KMS-11 (cell line): Measurements from ENCODE around the gene MGAT4B.

ENCODE experiments used
- H2AFZ ChIP-seq: fragments of 200-600 bp; sonication (generic); 2 replicates; pipeline ENCODE4 v1.6.1; 2016; ENCODE audit warnings: antibody characterized with exemption, mixed run types, low read depth
- H3K27ac ChIP-seq: fragments of 200-600 bp; sonication (generic); 2 replicates; pipeline ENCODE4 v1.6.1; 2016; ENCODE audit warnings: mild to moderate bottlenecking, mixed run types
- H3K27me3 ChIP-seq: fragments of 200-600 bp; sonication (generic); 2 replicates; pipeline ENCODE4 v1.6.1; 2017; ENCODE audit warnings: mild to moderate bottlenecking, low read depth, mixed run types, moderate library complexity; ENCODE audit not compliant: insufficient read depth
- H3K36me3 ChIP-seq: fragments of 200-600 bp; sonication (generic); 2 replicates; pipeline ENCODE4 v1.6.1; 2017; ENCODE audit warnings: mild to moderate bottlenecking, mixed run types; ENCODE audit not compliant: insufficient read depth
- H3K4me1 ChIP-seq: fragments of 200-600 bp; sonication (generic); 2 replicates; pipeline ENCODE4 v1.6.1; 2016; ENCODE audit warnings: mild to moderate bottlenecking, low read depth, mixed run types; ENCODE audit not compliant: poor library complexity, severe bottlenecking
- H3K4me2 ChIP-seq: fragments of 200-600 bp; sonication (generic); 2 replicates; pipeline ENCODE4 v1.7.0; 2016; ENCODE audit warnings: mild to moderate bottlenecking, mixed run types
- H3K4me3 ChIP-seq: fragments of 200-600 bp; sonication (generic); IDR thresholded peaks from 2 replicates; pipeline ENCODE4 v1.6.1; 2017; ENCODE audit warnings: low read depth, low read length, mixed read lengths; ENCODE audit not compliant: insufficient read depth
- H3K79me2 ChIP-seq: fragments of 200-600 bp; sonication (generic); 2 replicates; pipeline ENCODE4 v1.6.1; 2016; ENCODE audit warnings: low read depth, mixed run types; ENCODE audit not compliant: insufficient read depth
- H3K9ac ChIP-seq: fragments of 200-600 bp; sonication (generic); 2 replicates; pipeline ENCODE4 v1.6.1; 2016; ENCODE audit warnings: mild to moderate bottlenecking, mixed run types
- H4K20me1 ChIP-seq: fragments of 200-600 bp; sonication (generic); 2 replicates; pipeline ENCODE4 v1.6.1; 2016; ENCODE audit warnings: mild to moderate bottlenecking, mixed run types; ENCODE audit not compliant: insufficient read depth
- CTCF ChIP-seq: fragments of 200-600 bp; sonication (generic); conservative IDR thresholded peaks from 2 replicates; pipeline ENCODE4 v1.6.1; 2017; ENCODE audit warnings: low read depth, mild to moderate bottlenecking, antibody characterized with exemption, low read length, moderate library complexity, mixed read lengths

Gene MGAT4B

GRCh38 chr5:179768326-179769085 is 38.2 kb downstream of the MGAT4B start:
- Histone ChIP-seq H3K4me1 (no peaks in the 10 kb centered on the region), H3K4me2 (no peak overlapping the region), H3K79me2 (no peaks in the 10 kb centered on the region), H3K36me3 (no peaks in the 10 kb centered on the region), H2AFZ (no peak overlapping the region), H3K9ac (no peak overlapping the region), H4K20me1 (no peaks in the 10 kb centered on the region), H3K27me3 (no peaks in the 10 kb centered on the region), H3K4me3 (no peak overlapping the region), H3K27ac (no peak overlapping the region)
- TF ChIP-seq CTCF = no peak

GRCh38 chr5:179767496-179768100 is 39.1 kb downstream of the MGAT4B start:
- Histone ChIP-seq H3K4me2 (no peak overlapping the region), H3K79me2 (no peaks in the 10 kb centered on the region), H3K4me1 (peaks cover 4% of the 10 kb centered on the region), H3K9ac (no peak overlapping the region), H3K27me3 (no peaks in the 10 kb centered on the region), H4K20me1 (no peaks in the 10 kb centered on the region), H2AFZ (no peak overlapping the region), H3K27ac (no peak overlapping the region), H3K36me3 (no peaks in the 10 kb centered on the region), H3K4me3 (no peak overlapping the region)
- no peak for TF ChIP-seq CTCF

- Histone ChIP-seq H3K4me3 (no peak overlapping the region), H3K27me3 (no peaks in the 10 kb centered on the region), H4K20me1 (no peaks in the 10 kb centered on the region), H3K9ac (no peak overlapping the region), H3K27ac (no peak overlapping the region), H3K4me2 (no peak overlapping the region), H3K4me1 (peaks cover 11% of the 10 kb centered on the region), H2AFZ (no peak overlapping the region), H3K79me2 (no peaks in the 10 kb centered on the region), H3K36me3 (no peaks in the 10 kb centered on the region)
- TF ChIP-seq CTCF = no peak
Measured at GRCh38 chr5:179766726-179767455, 39.8 kb downstream of the MGAT4B start.

- TF ChIP-seq CTCF = no peak
- Histone ChIP-seq H2AFZ (no peak overlapping the region), H3K27me3 (no peaks in the 10 kb centered on the region), H4K20me1 (no peaks in the 10 kb centered on the region), H3K79me2 (no peaks in the 10 kb centered on the region), H3K4me3 (no peak overlapping the region), H3K36me3 (no peaks in the 10 kb centered on the region), H3K27ac (no peak overlapping the region), H3K4me1 (peaks cover 12% of the 10 kb centered on the region), H3K9ac (no peak overlapping the region), H3K4me2 (no peak overlapping the region)
Measured at GRCh38 chr5:179766021-179766725, 40.5 kb downstream of the MGAT4B start.
